ENCODE data around the gene PLET1.
"Not testable (repeated sequence)": the region's sequence is repeated elsewhere in the genome, so short reads cannot be mapped to it uniquely, and the experiment has no call there.

The PLET1 gene

DNA sequence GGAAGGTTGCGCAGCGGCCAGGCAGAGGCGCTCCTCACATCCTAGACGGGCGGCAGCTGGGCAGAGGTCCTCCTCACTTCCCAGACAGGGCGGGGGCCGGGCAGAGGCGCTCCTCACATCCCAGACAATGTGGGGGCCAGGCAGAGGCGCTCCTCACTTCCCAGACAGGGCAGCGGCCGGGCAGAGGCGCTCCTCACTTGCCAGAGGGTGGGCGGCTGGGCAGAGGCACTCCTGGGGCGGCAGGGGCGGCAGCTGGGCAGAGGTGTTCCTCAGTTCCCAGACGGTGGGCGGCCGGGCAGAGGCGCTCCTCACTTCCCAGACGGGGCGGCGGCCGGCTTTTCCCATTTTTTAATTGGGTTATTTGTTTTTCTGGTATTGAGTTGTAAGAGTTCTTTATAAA lies 54.6 kb downstream of the PLET1 start:
- DNase-seq = no peak

DNA sequence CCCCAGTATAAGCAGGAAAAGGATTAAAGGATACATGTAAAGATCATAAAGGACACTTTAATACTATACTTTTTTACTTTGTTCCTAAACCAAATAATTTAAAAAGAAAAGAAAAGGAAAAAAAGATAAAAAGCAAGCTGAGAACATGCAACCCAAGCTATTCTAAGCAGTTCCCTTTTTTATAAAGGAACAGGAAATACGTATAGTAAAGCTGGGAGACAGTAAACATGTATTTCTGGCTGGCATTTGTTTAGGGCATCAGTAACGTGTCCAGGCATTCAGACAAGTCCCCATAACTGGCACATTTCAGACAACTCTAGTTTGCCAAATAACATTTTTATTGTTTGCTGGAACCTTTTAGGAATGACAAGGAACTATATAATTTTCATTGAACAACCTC lies 60.4 kb downstream of the PLET1 start:
- DNase-seq = no peak

DNA sequence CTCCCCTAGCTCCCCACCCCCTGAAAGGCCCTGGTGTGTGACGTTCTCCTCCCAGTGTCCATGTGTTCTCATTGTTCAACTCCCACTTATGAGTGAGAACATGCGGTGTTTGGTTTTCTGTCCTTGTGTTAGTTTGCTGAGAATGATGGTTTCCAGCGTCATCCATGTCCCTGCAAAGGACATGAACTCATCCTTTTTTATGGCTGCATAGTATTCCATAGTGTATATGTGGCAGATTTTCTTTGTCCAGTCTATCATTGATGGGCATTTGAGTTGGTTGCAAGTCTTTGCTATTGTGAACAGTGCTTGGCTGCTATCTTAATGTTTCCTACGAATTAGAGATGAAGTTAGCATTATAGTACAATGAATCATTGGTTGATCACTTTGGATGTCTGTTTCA lies 61.6 kb downstream of the PLET1 start:
- DNase-seq = not testable (repeated sequence)
